HS-5 (cell line): Measurements from ENCODE around the gene ALDH1L1.
"Not testable (repeated sequence)": the region's sequence is repeated elsewhere in the genome, so short reads cannot be mapped to it uniquely, and the experiment has no call there.

Source experiments
- DNase-seq: peaks from one replicate; pipeline ENCODE4 v3.0.0-alpha.2; 2012; ENCODE audit warnings: low read depth

Gene ALDH1L1

GRCh38 chr3:126081618-126082361, 98.6 kb downstream of the ALDH1L1 start:
- DNase-seq, result no peak

- DNase-seq, result no peak
These were observed 99.4 kb downstream of the ALDH1L1 start for GRCh38 chr3:126080970-126081369.

GRCh38 chr3:126078866-126079265, 101.5 kb downstream of the ALDH1L1 start:
- DNase-seq, result no peak

GRCh38 chr3:126077754-126078153, 102.6 kb downstream of the ALDH1L1 start:
- DNase-seq, result no peak

GRCh38 chr3:126076140-126076539, 104.2 kb downstream of the ALDH1L1 start:
- no peak for DNase-seq

GRCh38 chr3:126070146-126070545, 110.2 kb downstream of the ALDH1L1 start:
- DNase-seq, result no peak

- DNase-seq, result no peak
These were observed 112.4 kb downstream of the ALDH1L1 start for GRCh38 chr3:126067959-126068358.

- DNase-seq, result not testable (repeated sequence)
These were observed 113.7 kb downstream of the ALDH1L1 start for GRCh38 chr3:126066676-126067075.

- DNase-seq, result no peak
These were observed 114.5 kb downstream of the ALDH1L1 start for GRCh38 chr3:126065876-126066275.

GRCh38 chr3:126064627-126065258, 115.6 kb downstream of the ALDH1L1 start:
- no peak for DNase-seq

- no peak for DNase-seq
These were observed 116.9 kb downstream of the ALDH1L1 start for GRCh38 chr3:126063358-126063965.

- DNase-seq, result no peak
These were observed 118.9 kb downstream of the ALDH1L1 start for GRCh38 chr3:126061301-126062032.

- DNase-seq, result no peak
These were observed 119.7 kb downstream of the ALDH1L1 start for GRCh38 chr3:126060613-126061145.

- no peak for DNase-seq
These were observed 121.7 kb downstream of the ALDH1L1 start for GRCh38 chr3:126058666-126059065.

GRCh38 chr3:126057936-126058335, 122.5 kb downstream of the ALDH1L1 start:
- no peak for DNase-seq

- no peak for DNase-seq
These were observed 122.9 kb downstream of the ALDH1L1 start for GRCh38 chr3:126057501-126057819.

- DNase-seq, result no peak
These were observed 123.5 kb downstream of the ALDH1L1 start for GRCh38 chr3:126056681-126057500.

- DNase-seq, result no peak
These were observed 124.3 kb downstream of the ALDH1L1 start for GRCh38 chr3:126056088-126056487.

- no peak for DNase-seq
These were observed 125.5 kb downstream of the ALDH1L1 start for GRCh38 chr3:126054870-126055269.

GRCh38 chr3:126053949-126054569, 126.3 kb downstream of the ALDH1L1 start:
- no peak for DNase-seq
